Kidney glomerular epithelial cell (primary cell): ENCODE measurements around the gene PDGFD.

ENCODE experiments used
- DNase-seq: peaks from one replicate; lab custom pipeline; 2025; lab: John Stamatoyannopoulos, UW

Gene PDGFD

DNA sequence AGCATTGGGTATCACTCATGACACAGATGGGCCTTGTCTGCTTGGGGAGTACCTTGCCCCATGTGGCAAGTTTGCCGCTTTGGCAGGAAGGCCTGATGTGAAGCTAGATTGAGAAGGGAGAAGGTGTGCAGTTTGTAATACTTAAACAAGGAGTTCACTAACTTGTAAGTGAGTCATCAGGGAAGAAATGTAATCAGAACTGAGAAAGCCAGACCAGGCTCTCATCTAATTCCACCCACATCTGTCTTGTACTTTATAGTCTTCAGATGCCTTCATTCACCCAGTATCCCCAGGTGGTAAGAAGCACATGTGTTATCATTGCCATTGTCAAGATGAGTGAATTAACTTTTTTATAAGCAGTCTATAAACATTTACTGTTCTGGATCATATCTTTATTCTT, 243.5 kb downstream of the PDGFD start:
- no peak for DNase-seq

DNA sequence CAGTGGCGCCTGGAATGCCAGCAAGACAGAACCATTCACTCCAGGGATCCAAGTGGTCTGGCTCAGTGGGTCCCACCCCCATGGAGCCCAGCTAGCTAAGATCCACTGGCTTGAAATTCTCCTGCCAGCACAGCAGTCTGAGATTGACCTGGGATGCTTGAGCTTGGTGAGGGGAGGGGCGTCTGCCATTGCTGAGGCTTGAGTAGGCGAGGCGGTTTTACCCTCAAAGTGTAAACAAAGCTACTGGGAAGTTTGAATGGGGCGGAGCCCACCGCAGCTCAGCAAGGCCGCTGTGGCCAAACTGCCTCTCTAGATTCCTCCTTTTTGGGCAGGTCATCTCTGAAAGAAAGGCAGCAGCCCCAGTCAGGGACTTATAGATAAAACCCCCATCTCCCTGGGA, 253.2 kb downstream of the PDGFD start:
- no peak for DNase-seq

DNA sequence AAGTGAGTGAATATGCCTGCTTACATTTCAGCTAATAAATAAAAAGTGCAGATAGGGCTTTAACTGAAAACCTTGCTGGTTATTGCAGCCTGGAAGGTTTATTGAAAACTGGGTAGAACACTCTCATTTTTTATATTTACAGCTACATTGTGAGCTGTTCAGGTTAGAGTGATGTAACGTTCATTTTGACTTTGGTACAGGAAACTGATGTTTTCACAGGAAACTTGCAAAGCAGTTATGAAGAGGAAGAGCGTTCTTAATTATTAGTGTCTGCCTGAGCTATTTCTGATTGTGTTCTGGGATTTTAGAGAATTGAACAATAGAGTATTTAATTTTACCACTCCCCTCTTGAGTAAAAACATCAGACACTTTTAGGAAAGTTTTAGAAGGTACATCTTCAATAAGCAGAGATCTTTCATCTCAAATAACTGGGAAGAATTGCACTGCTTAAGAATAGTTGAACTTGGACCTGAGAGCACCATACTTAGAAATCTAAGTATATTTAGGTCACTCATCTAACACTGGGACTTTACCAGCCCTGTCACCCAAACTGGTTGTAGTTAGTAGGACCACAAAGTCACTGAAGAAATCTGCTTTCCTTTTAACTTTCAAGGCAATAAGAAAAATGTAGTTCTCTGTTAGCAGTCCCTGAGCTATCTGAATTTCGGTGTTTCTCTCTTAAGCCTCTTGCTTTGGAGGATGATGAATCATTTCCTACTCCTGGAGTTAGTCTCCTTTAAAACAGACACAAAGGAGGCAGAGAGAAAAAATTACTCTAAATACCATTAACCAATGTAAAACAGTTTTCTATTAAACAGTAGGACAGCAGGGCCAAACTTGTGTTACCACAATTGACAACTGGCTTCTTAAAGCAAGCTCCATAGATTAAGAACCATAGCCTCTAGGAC, 256.1 kb downstream of the PDGFD start:
- DNase-seq = no peak

DNA sequence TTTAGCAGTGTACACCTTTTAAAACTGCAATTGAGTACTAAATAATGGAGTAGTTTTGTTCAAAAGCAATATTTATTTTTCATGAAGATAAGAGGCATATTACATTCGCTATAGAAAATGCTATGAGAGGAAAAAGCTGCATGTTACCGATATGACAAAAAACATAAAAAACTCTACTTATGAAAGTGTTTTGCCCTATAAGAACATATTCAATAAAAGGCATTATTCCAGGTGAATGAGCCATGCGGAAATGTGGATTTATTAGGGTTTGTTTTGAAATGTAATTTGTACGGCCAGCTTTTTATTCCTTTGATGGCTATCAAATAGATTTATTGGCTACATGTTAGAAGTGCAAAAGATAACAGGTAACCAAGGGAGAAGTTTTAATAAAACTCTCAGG, 256.8 kb downstream of the PDGFD start:
- DNase-seq = no peak

DNA sequence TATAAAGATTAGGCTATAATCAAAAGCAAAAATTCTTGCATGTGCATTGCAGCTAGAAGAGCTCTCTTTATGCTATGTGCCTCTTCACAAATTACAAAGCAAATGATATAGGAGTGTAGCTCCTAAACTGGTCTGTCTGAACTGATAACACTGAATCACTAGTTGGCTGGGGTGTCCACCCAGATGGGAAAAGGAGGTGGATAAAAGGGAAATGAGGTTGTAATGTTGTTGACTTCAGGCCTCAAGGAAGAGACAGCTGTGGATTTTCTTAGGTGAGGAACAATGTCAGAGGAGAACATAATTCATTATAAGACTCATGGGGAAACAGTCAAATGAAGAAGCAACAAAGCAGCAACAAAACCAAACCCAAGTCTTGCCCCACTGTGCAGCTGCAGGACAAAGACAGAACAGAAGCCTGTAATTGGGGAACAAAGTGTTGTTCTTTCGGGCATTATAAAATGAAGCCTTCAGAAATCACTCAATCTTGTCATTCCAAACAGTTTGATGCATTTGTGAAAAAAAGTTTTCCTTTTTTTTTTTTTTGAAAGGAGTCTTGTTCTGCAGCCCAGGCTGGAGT, 257.6 kb downstream of the PDGFD start:
- no peak for DNase-seq

DNA sequence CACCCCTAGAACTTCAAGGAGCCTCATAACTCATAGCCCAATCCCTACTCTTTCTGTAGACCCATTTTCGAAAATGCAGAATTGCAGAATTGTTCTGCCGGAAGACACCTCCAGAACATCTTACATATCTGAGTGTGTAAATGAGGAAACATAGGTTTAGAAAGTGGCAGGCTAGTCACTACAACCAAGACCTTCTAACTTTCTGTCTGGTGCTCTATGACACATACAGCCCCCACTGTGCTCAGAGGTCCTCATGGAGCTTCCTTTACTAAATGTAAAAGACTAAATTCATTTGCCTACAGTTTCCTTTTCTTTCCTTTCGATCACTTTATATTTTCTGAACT, 259.7 kb downstream of the PDGFD start:
- DNase-seq = no peak

DNA sequence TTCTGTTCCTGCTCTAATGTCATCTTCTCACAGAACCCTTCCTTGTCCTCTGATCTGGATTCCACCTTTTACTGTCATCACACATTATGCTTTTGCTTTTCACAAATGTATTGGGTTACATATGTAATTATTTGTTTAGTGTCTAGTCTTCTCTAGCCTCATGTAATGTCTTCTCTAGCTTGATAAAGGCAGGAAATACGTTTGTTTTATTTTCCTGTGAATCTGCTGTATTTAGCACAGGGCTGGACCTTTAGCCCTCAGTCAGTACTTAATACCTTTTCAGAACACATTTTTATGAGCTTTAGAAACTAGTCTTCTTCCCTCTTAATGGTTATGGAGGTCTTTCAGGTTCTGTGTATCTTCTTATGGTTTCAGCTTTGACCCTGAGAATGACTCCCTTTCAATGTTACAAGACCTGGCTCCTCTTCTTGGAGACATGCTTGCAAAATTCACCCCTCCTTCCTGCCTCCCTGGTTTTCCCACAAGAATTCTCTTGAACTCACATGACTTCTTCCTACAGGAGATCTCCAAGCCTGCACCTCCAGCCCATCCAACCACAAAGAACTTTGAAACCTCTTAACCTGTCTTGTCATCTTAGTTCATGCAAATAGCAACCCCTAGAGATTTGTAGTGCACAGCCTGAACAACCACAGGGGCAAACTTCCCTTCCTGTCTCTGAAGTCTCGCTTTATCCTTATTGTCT, 260.2 kb downstream of the PDGFD start:
- DNase-seq = no peak

DNA sequence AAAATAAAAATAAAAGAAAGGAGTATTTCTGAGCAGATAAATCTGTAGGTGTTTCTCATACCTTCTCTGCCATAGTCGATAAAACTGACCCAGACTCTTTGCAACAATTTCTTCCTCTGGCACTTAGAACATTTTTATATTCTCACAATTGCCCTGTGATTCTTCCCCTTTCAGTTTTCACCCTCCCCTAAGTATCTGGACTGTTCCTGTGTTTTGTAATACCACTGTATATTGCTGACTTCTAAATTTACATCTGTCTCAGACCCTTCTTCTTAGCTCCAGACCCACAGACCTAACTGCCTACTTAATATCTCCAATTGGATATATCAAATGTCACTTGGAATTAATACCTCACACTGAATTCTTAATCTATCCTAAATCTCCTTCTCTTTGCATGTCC, 261.0 kb downstream of the PDGFD start:
- no peak for DNase-seq

DNA sequence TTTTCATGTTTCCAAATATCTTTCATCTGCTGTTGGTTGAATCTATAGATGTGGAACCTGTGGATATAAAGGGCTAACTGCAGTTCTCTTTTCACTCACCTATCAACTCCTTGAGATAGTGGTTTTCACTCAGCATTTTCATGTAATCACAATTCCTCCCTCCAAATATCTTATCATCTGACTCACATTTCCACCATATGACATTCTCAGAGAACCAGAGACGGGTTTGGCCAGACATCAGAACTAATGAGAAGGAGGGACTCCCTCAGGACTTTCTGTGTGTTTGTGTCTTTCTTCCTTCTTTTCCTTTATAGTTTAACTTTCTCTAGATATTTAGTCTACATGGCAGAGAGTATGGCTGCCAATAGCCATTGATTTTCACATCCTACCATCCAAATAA, 262.3 kb downstream of the PDGFD start:
- DNase-seq = no peak

DNA sequence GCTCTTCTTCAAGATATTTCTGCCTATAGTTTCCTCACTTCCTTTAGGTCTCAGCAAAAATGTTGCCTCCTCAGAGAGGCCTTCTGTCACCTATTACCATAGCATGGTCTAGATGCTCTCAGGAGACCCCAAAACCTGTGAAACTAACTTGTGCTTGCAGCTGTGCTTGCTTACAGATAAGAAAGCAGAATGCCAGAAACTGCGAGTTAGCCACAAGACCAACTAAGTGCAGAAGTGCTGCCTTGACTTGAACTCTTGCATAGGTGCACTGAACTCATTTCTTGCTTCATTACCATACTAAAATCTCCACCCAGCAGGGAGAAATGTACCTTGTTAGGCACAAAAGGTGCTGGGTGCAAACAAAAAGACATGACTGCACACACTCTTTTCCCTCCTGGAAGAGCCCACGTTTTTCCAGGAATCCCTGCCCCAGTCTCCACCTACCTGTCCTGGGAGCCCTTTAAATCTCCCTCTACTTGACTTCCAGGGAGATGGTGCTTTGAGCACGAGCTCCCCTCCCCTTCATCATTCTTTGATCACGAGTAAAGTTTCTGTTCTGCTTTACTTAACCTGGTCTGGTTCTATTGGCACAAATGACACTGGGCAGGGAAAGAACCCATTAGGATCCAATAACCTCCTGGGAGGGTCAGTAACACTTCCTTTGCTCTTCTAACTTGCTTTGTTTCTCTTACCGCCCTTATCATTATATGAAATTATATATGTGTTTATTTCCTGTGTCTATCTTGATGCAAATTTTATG, 265.2 kb downstream of the PDGFD start:
- no peak for DNase-seq

DNA sequence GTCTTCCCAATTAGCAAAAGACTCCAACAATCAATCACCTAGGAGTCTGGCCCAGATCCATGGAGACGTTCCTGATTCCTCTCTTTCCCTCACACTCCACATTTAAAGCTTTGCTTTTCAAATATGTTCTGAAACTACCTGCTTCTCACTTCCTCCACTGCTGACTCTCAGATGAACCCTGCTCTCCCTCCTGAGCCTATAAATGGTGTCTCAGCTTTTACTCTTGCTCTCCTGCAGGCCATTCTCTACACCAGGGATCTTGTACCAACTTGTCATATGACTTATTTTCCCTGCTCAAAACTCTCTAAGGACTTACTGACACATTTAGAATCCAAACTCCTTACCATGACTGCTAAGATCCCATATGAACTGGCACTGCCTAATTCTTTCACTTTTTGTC, 265.9 kb downstream of the PDGFD start:
- DNase-seq = no peak

DNA sequence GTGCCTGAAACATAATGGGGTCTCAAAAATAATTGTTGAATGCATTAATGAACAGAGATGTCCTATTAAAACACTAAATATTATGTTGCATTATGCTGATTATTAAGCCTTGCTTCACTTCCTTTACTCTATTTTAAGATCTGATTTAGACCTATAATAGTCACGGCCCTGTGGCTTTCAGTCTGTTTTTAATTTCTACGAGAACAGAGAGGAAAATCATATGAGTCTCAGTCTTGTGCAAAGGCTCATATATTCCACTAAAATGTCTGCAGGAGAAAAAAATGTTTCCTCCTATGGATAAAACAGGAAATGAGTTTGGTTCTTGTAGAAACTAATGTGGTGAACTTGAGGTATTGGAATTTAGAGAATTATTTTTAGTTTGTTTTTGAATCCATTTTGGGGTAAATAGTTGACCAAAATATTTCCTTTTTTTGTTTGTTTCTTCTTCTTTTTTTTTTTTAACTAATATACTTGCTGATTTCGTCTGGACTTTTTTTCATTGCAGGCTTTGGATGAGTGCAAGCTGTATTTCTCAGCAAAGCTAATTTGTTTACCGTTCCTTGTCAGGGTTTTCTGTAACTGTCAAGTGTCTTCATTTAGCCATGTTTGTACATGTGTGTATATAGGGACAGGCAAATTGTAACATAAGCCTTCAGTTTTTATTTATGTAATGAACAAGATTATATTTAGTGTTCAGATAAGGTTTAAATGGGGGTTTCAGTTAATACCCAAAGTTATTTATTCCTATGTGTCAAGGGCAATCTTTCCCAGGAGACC, 266.6 kb downstream of the PDGFD start:
- no peak for DNase-seq

DNA sequence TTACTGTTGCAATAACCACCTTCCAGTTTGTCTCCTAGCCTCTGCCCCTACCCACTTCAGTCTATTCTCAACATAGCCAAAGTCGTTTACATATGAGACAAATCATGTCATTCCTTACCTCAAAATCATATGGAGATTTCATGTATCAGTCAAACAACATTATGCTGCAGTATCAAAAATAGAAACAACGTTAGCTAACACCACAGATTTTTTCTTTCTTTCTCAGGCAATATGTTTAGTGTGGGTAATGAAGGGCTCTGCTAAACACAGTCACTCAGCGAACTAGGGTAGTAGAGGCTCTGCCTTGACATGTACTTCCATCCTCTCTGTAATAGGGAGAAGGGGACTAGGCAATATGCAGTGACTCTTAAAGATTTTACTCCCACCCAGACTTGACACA, 268.8 kb downstream of the PDGFD start:
- DNase-seq = no peak

DNA sequence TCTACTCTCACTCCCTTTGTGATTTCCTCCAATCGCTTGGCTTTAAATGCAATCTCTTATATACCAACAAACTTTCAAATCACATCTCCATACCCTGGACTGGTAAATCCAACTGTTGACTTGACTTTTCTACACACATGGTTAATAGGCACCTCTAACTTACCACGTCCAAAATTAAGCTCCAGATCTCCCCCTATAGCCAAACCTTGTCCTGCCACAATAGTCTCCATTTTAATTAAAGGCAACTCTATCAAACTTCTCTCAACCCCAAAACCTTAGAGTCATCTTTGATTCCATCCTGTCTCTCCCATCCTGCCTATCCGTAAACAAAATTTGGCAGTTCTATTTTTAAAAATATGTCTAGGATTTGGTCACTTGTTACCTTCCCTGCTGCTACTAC, 269.3 kb downstream of the PDGFD start:
- DNase-seq = no peak

DNA sequence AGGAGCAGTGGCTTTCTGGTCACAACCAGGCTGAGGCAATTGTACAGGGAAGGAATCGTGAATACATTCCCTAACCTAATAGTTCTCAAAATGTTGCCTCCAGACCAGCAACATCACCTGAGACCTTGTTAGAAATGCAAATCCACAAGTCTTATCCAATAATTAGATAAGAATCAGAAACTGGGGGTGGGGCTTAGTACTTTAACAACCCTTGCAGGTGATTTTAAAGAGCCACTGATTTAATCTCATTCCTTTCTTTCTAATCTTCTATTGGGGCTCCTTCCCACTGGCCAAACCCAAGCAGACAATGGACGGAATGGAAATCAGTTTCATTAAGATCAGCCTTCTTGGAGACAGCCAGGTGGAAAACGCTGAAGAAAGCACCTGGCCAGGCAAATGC, 269.9 kb downstream of the PDGFD start:
- DNase-seq = no peak

DNA sequence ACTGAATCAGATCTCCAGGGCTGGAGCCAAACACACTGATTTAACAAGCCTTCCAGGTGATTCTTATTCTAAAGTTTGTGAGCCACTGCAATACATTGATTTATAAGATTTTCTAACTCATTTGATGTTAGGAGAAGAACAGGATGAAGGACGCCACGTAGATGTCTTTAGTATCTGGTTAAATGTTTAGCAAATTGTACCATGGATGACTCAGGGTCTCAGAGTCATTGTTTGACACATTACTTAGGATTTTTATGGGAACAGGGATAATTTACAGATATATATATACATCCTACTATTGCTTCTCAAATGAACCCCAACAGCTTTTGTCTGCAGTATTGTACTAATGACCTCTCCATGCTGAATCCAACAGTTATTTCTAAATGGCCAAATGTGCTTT, 270.6 kb downstream of the PDGFD start:
- DNase-seq = no peak

DNA sequence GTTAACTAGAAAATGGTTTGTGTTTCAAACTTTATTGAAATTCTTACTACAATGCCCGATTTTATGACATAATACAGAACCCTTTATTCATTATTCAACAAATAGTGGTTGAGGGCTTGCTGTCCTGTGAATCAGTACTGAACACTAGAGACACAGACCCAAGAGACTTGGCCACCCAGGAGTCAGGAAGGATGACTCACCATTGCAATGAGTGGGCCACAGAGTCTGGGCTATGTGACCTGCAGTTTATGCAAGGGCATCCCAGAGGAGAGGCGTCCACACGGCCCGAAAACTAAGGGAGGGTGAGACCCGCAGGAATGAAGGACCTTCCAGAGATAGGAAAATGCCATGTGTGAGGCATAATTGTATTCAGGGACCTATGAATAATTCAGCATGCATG, 271.3 kb downstream of the PDGFD start:
- no peak for DNase-seq

DNA sequence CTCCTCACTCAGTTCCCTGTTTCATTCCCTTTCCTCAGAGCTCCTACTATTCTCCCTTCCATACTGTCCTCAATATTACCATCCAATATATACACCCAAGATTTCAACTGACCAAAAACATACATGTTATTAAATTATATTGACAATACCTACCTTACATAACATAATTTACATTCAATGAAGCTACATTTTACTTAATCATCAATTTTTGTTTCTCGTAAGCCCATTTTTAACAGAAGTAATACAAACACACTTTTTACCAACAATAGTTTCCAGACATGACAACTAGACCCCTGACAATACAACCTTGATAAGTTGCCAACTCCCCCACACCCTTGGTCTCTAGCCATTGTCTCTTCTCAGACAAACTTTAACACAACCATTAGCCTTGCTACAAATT, 273.3 kb downstream of the PDGFD start:
- no peak for DNase-seq

DNA sequence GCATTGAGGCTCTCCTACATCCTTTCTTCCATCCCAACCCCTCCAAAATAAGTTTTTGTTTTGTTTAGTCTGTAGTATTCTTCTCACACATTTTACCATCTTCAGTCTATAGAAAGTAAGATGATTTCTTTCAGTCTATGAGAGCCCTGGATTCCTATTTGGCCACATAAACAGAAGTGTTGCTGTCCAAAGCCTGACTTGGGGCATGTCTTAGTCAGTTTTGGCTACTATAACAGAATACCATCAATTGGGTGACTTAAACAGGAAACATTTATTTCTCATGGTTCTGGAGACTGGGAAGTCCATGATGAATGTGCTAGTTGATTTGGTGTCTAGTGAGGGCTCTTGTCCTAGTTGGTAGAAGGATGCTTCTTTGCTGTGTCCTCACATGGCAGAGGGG, 274.3 kb downstream of the PDGFD start:
- no peak for DNase-seq

DNA sequence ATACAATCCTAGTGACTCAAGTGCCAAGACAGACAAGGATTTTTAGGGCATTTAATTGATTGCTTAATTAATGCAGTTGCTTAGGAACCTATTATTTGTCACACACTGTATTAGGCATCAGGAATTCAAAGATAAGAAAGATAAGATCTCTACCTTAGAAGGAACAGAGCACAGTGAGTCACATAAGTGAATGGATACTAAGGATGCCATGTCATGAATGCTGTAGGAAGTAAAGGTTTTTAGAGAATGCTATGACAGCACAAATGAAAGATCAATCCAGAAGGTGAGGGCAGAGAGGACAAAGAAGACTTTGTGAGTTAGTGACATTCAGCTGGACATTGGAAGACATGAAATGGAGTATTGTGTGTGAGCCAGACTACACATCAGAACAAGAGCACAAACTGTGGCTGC, 275.4 kb downstream of the PDGFD start:
- DNase-seq = no peak

DNA sequence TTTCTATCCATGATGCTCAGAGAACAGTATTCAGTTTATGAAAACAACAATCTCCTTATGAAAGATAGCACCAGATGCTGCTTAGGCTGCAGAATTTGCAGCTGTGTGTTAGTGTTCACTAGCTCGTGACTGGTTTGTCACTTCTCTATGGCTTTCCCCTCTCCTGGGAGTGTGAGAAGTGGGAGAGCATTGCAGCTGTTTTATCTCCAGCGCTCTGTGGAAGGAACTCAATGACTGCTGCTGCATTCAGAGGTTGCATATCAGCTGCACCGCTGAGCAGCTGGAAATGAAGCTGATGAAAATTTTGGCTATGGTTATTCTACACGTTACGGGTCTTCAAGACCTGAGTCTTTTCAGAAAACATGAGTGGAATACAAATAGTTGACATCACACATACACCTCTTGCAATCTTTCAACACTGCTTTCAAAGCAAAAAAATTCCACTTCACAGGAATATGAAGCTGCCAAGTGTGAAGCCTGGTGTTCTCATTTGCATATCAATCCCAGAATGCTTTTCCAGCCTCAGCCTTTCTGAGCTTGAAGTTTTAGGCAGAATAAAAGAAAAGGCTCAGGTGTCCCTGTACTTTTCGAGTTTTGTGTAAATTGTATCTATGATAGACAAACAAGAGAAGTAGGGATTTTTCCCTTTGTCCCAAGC, 276.8 kb downstream of the PDGFD start:
- no peak for DNase-seq
